Esophagus squamous epithelium (tissue), 5 donors: Measurements from ENCODE around the gene FBXO30. TPM values are rescaled to one million over a fixed set of nuclear protein-coding genes. Genes with fewer than 3 reads are reported as not detected.

ENCODE experiments used
- DNase-seq: peaks from one replicate; lab custom pipeline; 2025; lab: John Stamatoyannopoulos, UW
- H3K27ac ChIP-seq, 4 donors: fragments of 200-600 bp; sonication (generic); one replicate each; pipeline ENCODE4 v1.5.1; 2016 to 2019; ENCODE audit warnings: mild to moderate bottlenecking in 1 of 4
- H3K27me3 ChIP-seq, 4 donors: fragments of 200-600 bp; sonication (generic); 1 replicate in 3 of 4; 2 replicates in 1 of 4; pipeline versions ENCODE4 v1.5.1 to v1.6.0; 2017 to 2021; ENCODE audit warnings: antibody characterized with exemption in 1 of 4
- H3K36me3 ChIP-seq, 3 donors: fragments of 200-600 bp; sonication (generic); one replicate each; pipeline ENCODE4 v1.5.1; 2016 to 2019
- H3K4me1 ChIP-seq, 3 donors: fragments of 200-600 bp; sonication (generic); one replicate each; pipeline ENCODE4 v1.5.1; 2017 to 2019
- H3K4me3 ChIP-seq, 4 donors: fragments of 200-600 bp; sonication (generic); 1 replicate in 3 of 4; 2 replicates in 1 of 4; pipeline ENCODE4 v1.5.1; 2016 to 2019; ENCODE audit warnings: mild to moderate bottlenecking in 2 of 4, moderate library complexity in 1 of 4
- H3K9me3 ChIP-seq, 3 donors: fragments of 200-600 bp; sonication (generic); one replicate each; pipeline ENCODE4 v1.5.1; 2016 to 2019
- CTCF ChIP-seq, 6 experiments: fragments of 450-650 bp in 4 of 6; fragments of 200-600 bp in 2 of 6; sonication (generic) in 2 of 6; IDR thresholded peaks; one replicate each; pipeline ENCODE4 v1.5.1; 2016 to 2019; ENCODE audit warnings: antibody characterized with exemption in 6 of 6, mild to moderate bottlenecking in 4 of 6, moderate library complexity in 4 of 6
- POLR2A ChIP-seq, 4 donors: fragments of 450-650 bp; IDR thresholded peaks; one replicate each; pipeline ENCODE4 v1.6.1; 2017; ENCODE audit warnings: antibody characterized with exemption in 4 of 4, mild to moderate bottlenecking in 4 of 4, moderate library complexity in 3 of 4
- WGBS, 2 donors: methylation state at CpG; one replicate each; pipeline ENCODE4 v1.1.5; 2018; 5-methylcytosine and 5-hydroxymethylcytosine counted together
- intact Hi-C: fragments of 100-400 bp; cut with DNase I; formaldehyde crosslinking; loops from one replicate; pipeline ENCODE4 v1.15.0; 2022
- total RNA-seq, 4 donors: library from RNA; depleted of rRNA; stranded (reverse); fragments of >200 nt; gene quantifications; one replicate each; pipeline ENCODE4 v1.1.0, GENCODE V29; 2016
- donor health status: DM: yes; HTN: yes; CAD: no.

Gene FBXO30
- total RNA-seq, 4 donors from 2014 or later: 4.1 to 23.7 (median 9.0) TPM

DNA sequence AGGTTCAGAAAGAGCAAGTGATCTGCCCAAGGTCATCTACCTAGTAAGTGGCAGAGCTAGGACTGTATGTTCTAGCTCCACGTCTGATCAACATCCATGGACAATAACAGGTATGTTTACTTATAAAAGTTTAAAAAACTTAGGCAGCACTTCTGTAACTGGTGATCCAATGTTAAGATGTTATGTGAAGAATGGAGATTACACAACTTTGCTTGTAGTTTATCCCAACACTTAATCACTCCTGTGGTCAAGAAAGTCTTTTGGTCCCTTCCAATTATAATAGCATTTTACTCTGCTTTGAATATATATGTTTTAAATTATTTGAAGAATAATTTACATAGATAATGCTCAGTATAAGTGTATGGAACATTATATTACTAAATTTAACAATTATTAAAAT, 4.8 kb downstream of the FBXO30 start:
- peak overlapping the region in 2 of 4 donors; percentile 27 to 95 for H3K27ac ChIP-seq
- intact Hi-C loops: no loop called here
- DNase-seq: no peak

GRCh38 chr6:145809211-145809610, 5.4 kb downstream of the FBXO30 start:
- H3K4me1 ChIP-seq: peaks cover 0 to 53% (median 5%) of the 10 kb centered on the region in 3 donors
- H3K36me3 ChIP-seq: peaks cover 0 to 22% (median 4%) of the 10 kb centered on the region in 3 donors
- no peaks in the 10 kb centered on the region for H3K9me3 ChIP-seq
- no peak for DNase-seq
- no peaks in the 10 kb centered on the region for H3K27me3 ChIP-seq
- TF ChIP-seq CTCF (IDR thresholded peaks at IDR 0.05) (no peak), POLR2A (IDR thresholded peaks at IDR 0.05) (no peak)
- H3K4me3 ChIP-seq: no peak overlapping the region
- intact Hi-C loops: no loop called here
- H3K27ac ChIP-seq: peak overlapping the region in 2 of 4 donors; percentile 27 to 42

More for the DNA sequence above, 4.8 kb downstream of the FBXO30 start:
- H3K4me1 ChIP-seq: peaks cover 0 to 53% (median 5%) of the 10 kb centered on the region in 3 donors
- no peak for TF ChIP-seq POLR2A (IDR thresholded peaks at IDR 0.05)
- no peak for TF ChIP-seq CTCF (IDR thresholded peaks at IDR 0.05)
- H3K36me3 ChIP-seq: peaks cover 0 to 16% (median 4%) of the 10 kb centered on the region in 3 donors
- no peaks in the 10 kb centered on the region for H3K9me3 ChIP-seq
- H3K4me3 ChIP-seq: no peak overlapping the region
- no peaks in the 10 kb centered on the region for H3K27me3 ChIP-seq
- WGBS, 2 donors: 64 to 77% methylated on average over 1 of the region's 1 CpG

GRCh38 chr6:145808239-145808638, 6.4 kb downstream of the FBXO30 start:
- peak overlapping the region in 1 of 4 donors; percentile 42 for H3K27ac ChIP-seq
- WGBS, 2 donors: 73 to 89% methylated on average over 2 of the region's 2 CpGs
- intact Hi-C loops: no loop called here

GRCh38 chr6:145802141-145802540, 12.5 kb downstream of the FBXO30 start:
- Histone ChIP-seq H3K9me3 (no peaks in the 10 kb centered on the region), H3K27me3 (no peaks in the 10 kb centered on the region), H3K36me3 (peaks cover 0 to 40% (median 4%) of the 10 kb centered on the region in 3 donors), H3K4me1 (peaks cover 0 to 13% (median 0%) of the 10 kb centered on the region in 3 donors), H3K4me3 (no peak overlapping the region), H3K27ac (no peak overlapping the region)
- 95 to 96% methylated on average over 5 of the region's 5 CpGs for WGBS, 2 donors
- intact Hi-C loops: no loop called here
- TF ChIP-seq CTCF (IDR thresholded peaks at IDR 0.05) (no peak), POLR2A (IDR thresholded peaks at IDR 0.05) (no peak)
- no peak for DNase-seq

More at GRCh38 chr6:145808239-145808638, 6.4 kb downstream of the FBXO30 start:
- H3K36me3 ChIP-seq: peaks cover 0 to 22% (median 4%) of the 10 kb centered on the region in 3 donors
- H3K27me3 ChIP-seq: no peaks in the 10 kb centered on the region
- peaks cover 0 to 47% (median 5%) of the 10 kb centered on the region in 3 donors for H3K4me1 ChIP-seq
- H3K4me3 ChIP-seq: no peak overlapping the region
- DNase-seq: no peak
- no peak for TF ChIP-seq POLR2A (IDR thresholded peaks at IDR 0.05)
- no peaks in the 10 kb centered on the region for H3K9me3 ChIP-seq

- H3K9me3 ChIP-seq: no peaks in the 10 kb centered on the region
- H3K27ac ChIP-seq: peak overlapping the region in 1 of 4 donors; percentile 33
- intact Hi-C loops: no loop called here
- H3K27me3 ChIP-seq: no peaks in the 10 kb centered on the region
- TF ChIP-seq POLR2A (IDR thresholded peaks at IDR 0.05) (no peak), CTCF (IDR thresholded peaks at IDR 0.05) (no peak)
- 64 to 72% methylated on average over 6 of the region's 6 CpGs for WGBS, 2 donors
- H3K4me3 ChIP-seq: no peak overlapping the region
- H3K36me3 ChIP-seq: peaks cover 0 to 37% (median 4%) of the 10 kb centered on the region in 3 donors
- no peak for DNase-seq
- peaks cover 0 to 13% (median 0%) of the 10 kb centered on the region in 3 donors for H3K4me1 ChIP-seq
These were observed 13.6 kb downstream of the FBXO30 start for GRCh38 chr6:145801021-145801420.
